Left lung (tissue), 10 donors: ENCODE data around the gene ADPRS. TPM values are rescaled to one million over a fixed set of nuclear protein-coding genes. Genes with fewer than 3 reads are reported as not detected.

ENCODE experiments used
- ATAC-seq: fragments of 200-7000 bp; cut with Tn5 transposase; one replicate; pipeline ENCODE4 v1.9.1; 2020; ENCODE audit warnings: moderate library complexity
- DNase-seq, 4 donors: peaks; one replicate each; pipeline ENCODE4 v3.0.0-alpha.2; 2013 to 2020
- H3K27ac ChIP-seq, 2 donors: fragments of 200-600 bp; sonication (generic) in 1 of 2; one replicate each; pipeline versions ENCODE4 v1.5.0 to v1.8.0; 2020 to 2021
- H3K27me3 ChIP-seq, 2 donors: fragments of 200-600 bp; sonication (generic) in 1 of 2; one replicate each; pipeline versions ENCODE4 v1.5.0 to v1.8.0; 2020 to 2021
- H3K36me3 ChIP-seq, 2 donors: fragments of 200-600 bp; sonication (generic) in 1 of 2; one replicate each; pipeline versions ENCODE4 v1.5.0 to v1.8.0; 2020 to 2021
- H3K4me1 ChIP-seq, 2 donors: fragments of 200-600 bp; one replicate each; pipeline ENCODE4 v1.8.0; 2021
- H3K4me3 ChIP-seq, 2 donors: fragments of 200-600 bp; sonication (generic) in 1 of 2; one replicate each; pipeline versions ENCODE4 v1.5.0 to v1.8.0; 2020 to 2021; ENCODE audit warnings: mild to moderate bottlenecking in 1 of 2
- H3K9me3 ChIP-seq, 2 donors: fragments of 200-600 bp; sonication (generic) in 1 of 2; one replicate each; pipeline versions ENCODE4 v1.5.0 to v1.8.0; 2020 to 2021
- intact Hi-C, 2 donors: fragments of 100-400 bp; cut with DNase I; formaldehyde crosslinking; loops; one replicate each; pipeline versions ENCODE4 v1.11.2 to v1.14.2; 2022
- polyA plus RNA-seq, 6 donors: library from polyadenylated mRNA; unstranded; fragments of 120-200 nt; gene quantifications; one replicate each; pipeline ENCODE4 v1.2.1, GENCODE V29; 2013; ENCODE audit not compliant: insufficient read length in 6 of 6
- total RNA-seq, 2 donors: library from RNA; stranded (reverse); fragmentation: NEBNext Ultra II Directional; extraction: Animal tissue kit (Norgen Biotek cat#: 25700); gene quantifications; one replicate each; pipeline ENCODE4 v1.2.1, GENCODE V29; 2021
- TF ChIP-seq, protein P1 (sequence below), 2 donors: fragments of 200-600 bp; sonication (generic) in 1 of 2; IDR thresholded peaks; one replicate each; pipeline versions ENCODE4 v1.5.0 to v1.8.0; 2021; ENCODE audit warnings: antibody characterized with exemption in 2 of 2
- donor health status: DM: no; HTN: yes; CAD: no.
- donor health status: DM: no; HTN: no; CAD: no.

Gene ADPRS
- total and polyA plus RNA-seq, 8 donors, result 26.3 to 30.4 (median 28.4) TPM

DNA sequence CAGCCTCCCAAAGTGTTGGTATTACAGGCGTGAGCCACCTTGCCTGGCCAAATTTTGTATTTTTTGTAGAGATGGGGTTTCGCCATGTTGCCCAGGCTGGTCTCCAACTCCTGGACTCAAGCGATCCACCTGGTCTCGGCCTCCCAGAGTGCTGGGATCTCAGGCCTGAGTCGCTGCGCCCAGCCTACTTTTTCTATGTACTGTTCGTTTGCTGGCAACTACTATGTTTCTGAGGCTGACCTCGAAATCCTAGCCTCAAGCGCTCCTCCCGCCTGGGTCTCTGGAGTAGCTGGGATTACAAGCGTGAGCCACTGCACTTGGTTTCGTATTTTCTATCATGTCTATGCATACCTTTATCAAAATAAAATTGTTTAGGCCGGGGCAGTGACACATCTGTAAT lies 5.5 kb upstream of the ADPRS start:
- TF ChIP-seq, protein P1, sequence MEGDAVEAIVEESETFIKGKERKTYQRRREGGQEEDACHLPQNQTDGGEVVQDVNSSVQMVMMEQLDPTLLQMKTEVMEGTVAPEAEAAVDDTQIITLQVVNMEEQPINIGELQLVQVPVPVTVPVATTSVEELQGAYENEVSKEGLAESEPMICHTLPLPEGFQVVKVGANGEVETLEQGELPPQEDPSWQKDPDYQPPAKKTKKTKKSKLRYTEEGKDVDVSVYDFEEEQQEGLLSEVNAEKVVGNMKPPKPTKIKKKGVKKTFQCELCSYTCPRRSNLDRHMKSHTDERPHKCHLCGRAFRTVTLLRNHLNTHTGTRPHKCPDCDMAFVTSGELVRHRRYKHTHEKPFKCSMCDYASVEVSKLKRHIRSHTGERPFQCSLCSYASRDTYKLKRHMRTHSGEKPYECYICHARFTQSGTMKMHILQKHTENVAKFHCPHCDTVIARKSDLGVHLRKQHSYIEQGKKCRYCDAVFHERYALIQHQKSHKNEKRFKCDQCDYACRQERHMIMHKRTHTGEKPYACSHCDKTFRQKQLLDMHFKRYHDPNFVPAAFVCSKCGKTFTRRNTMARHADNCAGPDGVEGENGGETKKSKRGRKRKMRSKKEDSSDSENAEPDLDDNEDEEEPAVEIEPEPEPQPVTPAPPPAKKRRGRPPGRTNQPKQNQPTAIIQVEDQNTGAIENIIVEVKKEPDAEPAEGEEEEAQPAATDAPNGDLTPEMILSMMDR (IDR thresholded peaks at IDR 0.05), result no peak
- intact Hi-C loops, result no loop called here
- DNase-seq (no peak), ATAC-seq (no peak)
- Histone ChIP-seq H3K4me1 (peaks cover 1 to 15% of the 10 kb centered on the region in 2 donors), H3K4me3 (no peak overlapping the region), H3K27me3 (peaks cover 0 to 22% of the 10 kb centered on the region in 2 donors), H3K9me3 (no peaks in the 10 kb centered on the region), H3K27ac (no peak overlapping the region), H3K36me3 (no peaks in the 10 kb centered on the region)

- peak; percentile 7 for ATAC-seq
- TF ChIP-seq, protein P1 (IDR thresholded peaks at IDR 0.05), result no peak
- H3K27ac ChIP-seq, result no peak within 1 kb of the TSS
- H3K4me1 ChIP-seq, result peaks cover 4 to 18% of the 10 kb centered on the region in 2 donors
- H3K36me3 ChIP-seq, result no peaks in the 10 kb centered on the region
- H3K4me3 ChIP-seq, result peak within 1 kb of the TSS; percentile 34 to 38
- peak; percentile 41 to 90 (median 80) for DNase-seq
- intact Hi-C loops, result no loop called here
- peaks cover 0 to 22% of the 10 kb centered on the region in 2 donors for H3K27me3 ChIP-seq
- H3K9me3 ChIP-seq, result no peaks in the 10 kb centered on the region
Measured at GRCh38 chr1:36083635-36084496, 4.8 kb upstream of the ADPRS start, which contains the start of gene TEKT2. TSS of gene TEKT2 (plus strand) at chr1:36084094. CDS start at chr1:36084922, 828 bp downstream.

- TF ChIP-seq, protein P1 (IDR thresholded peaks at IDR 0.05), result no peak
- DNase-seq (no peak), ATAC-seq (no peak)
- Histone ChIP-seq H3K9me3 (no peaks in the 10 kb centered on the region), H3K4me3 (peak overlapping the region; percentile 34 to 38), H3K27ac (no peak overlapping the region), H3K36me3 (no peaks in the 10 kb centered on the region), H3K4me1 (peaks cover 4 to 22% of the 10 kb centered on the region in 2 donors), H3K27me3 (peaks cover 0 to 22% of the 10 kb centered on the region in 2 donors)
- intact Hi-C loops, result no loop called here
Measured at GRCh38 chr1:36084497-36085115, 4.1 kb upstream of the ADPRS start.

GRCh38 chr1:36085126-36085525 lies 3.6 kb upstream of the ADPRS start:
- intact Hi-C loops, result no loop called here
- ATAC-seq, result no peak
- TF ChIP-seq, protein P1 (IDR thresholded peaks at IDR 0.05), result no peak

More at GRCh38 chr1:36085126-36085525, 3.6 kb upstream of the ADPRS start:
- Histone ChIP-seq H3K36me3 (no peaks in the 10 kb centered on the region), H3K27me3 (peaks cover 0 to 22% of the 10 kb centered on the region in 2 donors), H3K4me1 (peaks cover 4 to 27% of the 10 kb centered on the region in 2 donors), H3K27ac (no peak overlapping the region), H3K9me3 (no peaks in the 10 kb centered on the region), H3K4me3 (no peak overlapping the region)
- peak in 1 of 4 donors; percentile 31 for DNase-seq
